Measurements from ENCODE around the gene SYT5. TPM values are rescaled to one million over a fixed set of nuclear protein-coding genes. Genes with fewer than 3 reads are reported as not detected.
"Not testable (repeated sequence)": the region's sequence is repeated elsewhere in the genome, so short reads cannot be mapped to it uniquely, and the experiment has no call there.

Gene SYT5
- polyA plus RNA-seq, 1 donor (not counting 4 experiments of a cell fraction or from before 2014, with no cell fraction given), result 0.33 TPM

GRCh38 chr19:55173186-55173713 lies 6.8 kb downstream of the SYT5 start:
- dilution Hi-C loops (cut with MboI; ENCODE audit: extremely low pct_ligation_motif_present, low sequenced_read_pairs), result no loop called here
- Histone ChIP-seq H3K4me2 (ENCODE audit: control insufficient read depth, extremely low read depth, insufficient read depth, low read depth, low read length) (peak overlapping the region; percentile 42), H3K36me3 (ENCODE audit: control insufficient read depth in 2 of 2, extremely low read depth in 1 of 2, insufficient read depth in 2 of 2, low read length in 2 of 2) (peaks cover 0 to 3% of the 10 kb centered on the region in 2 experiments), H3K9ac (ENCODE audit: control insufficient read depth, extremely low read depth, insufficient read depth, low read length) (peak overlapping the region; percentile 43), H3K9me1 (ENCODE audit: control insufficient read depth, extremely low read depth, insufficient read depth, low read length) (no peaks in the 10 kb centered on the region), H2AFZ (ENCODE audit: control insufficient read depth, low read length) (peak overlapping the region; percentile 60), H3K9me3 (ENCODE audit: control insufficient read depth, low read depth, low read length) (no peaks in the 10 kb centered on the region), H3K79me2 (ENCODE audit: control insufficient read depth, insufficient read depth, low read length) (no peaks in the 10 kb centered on the region), H3K27me3 (ENCODE audit: control insufficient read depth, extremely low read depth, insufficient read depth, low read length) (no peaks in the 10 kb centered on the region), H3K4me3 (ENCODE audit: control insufficient read depth in 2 of 3, extremely low read depth in 1 of 3, insufficient read depth in 2 of 3, low read depth in 1 of 3, low read length in 3 of 3) (peak overlapping the region; percentile 52 to 79 (median 78)), H3K27ac (ENCODE audit: control insufficient read depth, insufficient read depth, low read length) (peak overlapping the region; percentile 37), H4K20me1 (ENCODE audit: control insufficient read depth, extremely low read depth, insufficient read depth, low read length) (no peaks in the 10 kb centered on the region), H3K4me1 (ENCODE audit: control insufficient read depth, extremely low read depth, insufficient read depth, low read length) (no peaks in the 10 kb centered on the region)
- no peak for FAIRE-seq
- TF ChIP-seq CTCF (optimal IDR thresholded peaks at IDR 0.05 in 1 of 3, IDR thresholded peaks at IDR 0.05 in 1 of 3, conservative IDR thresholded peaks at IDR 0.05 in 1 of 3; ENCODE audit: extremely low read depth in 1 of 3, insufficient read depth in 2 of 3, low read length in 3 of 3) (no peak), EZH2 (IDR thresholded peaks at IDR 0.05; ENCODE audit: low read length) (no peak)
- DNase-seq (ENCODE audit: low read depth, low spot score), result no peak

- Histone ChIP-seq H3K4me2 (ENCODE audit: control insufficient read depth, extremely low read depth, insufficient read depth, low read depth, low read length) (peak overlapping the region; percentile 42), H2AFZ (ENCODE audit: control insufficient read depth, low read length) (peak overlapping the region; percentile 34), H3K9me3 (ENCODE audit: control insufficient read depth, low read depth, low read length) (no peaks in the 10 kb centered on the region), H3K9me1 (ENCODE audit: control insufficient read depth, extremely low read depth, insufficient read depth, low read length) (no peaks in the 10 kb centered on the region), H3K27ac (ENCODE audit: control insufficient read depth, insufficient read depth, low read length) (peak overlapping the region; percentile 37), H3K4me1 (ENCODE audit: control insufficient read depth, extremely low read depth, insufficient read depth, low read length) (no peaks in the 10 kb centered on the region), H3K36me3 (ENCODE audit: control insufficient read depth in 2 of 2, extremely low read depth in 1 of 2, insufficient read depth in 2 of 2, low read length in 2 of 2) (peaks cover 0 to 2% of the 10 kb centered on the region in 2 experiments), H3K27me3 (ENCODE audit: control insufficient read depth, extremely low read depth, insufficient read depth, low read length) (no peaks in the 10 kb centered on the region), H3K9ac (ENCODE audit: control insufficient read depth, extremely low read depth, insufficient read depth, low read length) (peak overlapping the region; percentile 43), H3K4me3 (ENCODE audit: control insufficient read depth in 2 of 3, extremely low read depth in 1 of 3, insufficient read depth in 2 of 3, low read depth in 1 of 3, low read length in 3 of 3) (peak overlapping the region; percentile 52 to 79 (median 78)), H3K79me2 (ENCODE audit: control insufficient read depth, insufficient read depth, low read length) (no peaks in the 10 kb centered on the region), H4K20me1 (ENCODE audit: control insufficient read depth, extremely low read depth, insufficient read depth, low read length) (no peaks in the 10 kb centered on the region)
- FAIRE-seq (peak; percentile 82), DNase-seq (ENCODE audit: low read depth, low spot score) (no peak)
- dilution Hi-C loops (cut with MboI; ENCODE audit: extremely low pct_ligation_motif_present, low sequenced_read_pairs), result no loop called here
- TF ChIP-seq CTCF (optimal IDR thresholded peaks at IDR 0.05 in 1 of 3, IDR thresholded peaks at IDR 0.05 in 1 of 3, conservative IDR thresholded peaks at IDR 0.05 in 1 of 3; ENCODE audit: extremely low read depth in 1 of 3, insufficient read depth in 2 of 3, low read length in 3 of 3) (peak; percentile 4 to 31 (median 28)), EZH2 (IDR thresholded peaks at IDR 0.05; ENCODE audit: low read length) (no peak)
Observed at GRCh38 chr19:55172741-55173140, 7.3 kb downstream of the SYT5 start.

GRCh38 chr19:55172318-55172717 lies 7.8 kb downstream of the SYT5 start:
- Histone ChIP-seq H3K9ac (ENCODE audit: control insufficient read depth, extremely low read depth, insufficient read depth, low read length) (peak overlapping the region; percentile 43), H3K4me3 (ENCODE audit: control insufficient read depth in 2 of 3, extremely low read depth in 1 of 3, insufficient read depth in 2 of 3, low read depth in 1 of 3, low read length in 3 of 3) (peak overlapping the region; percentile 52 to 79 (median 78)), H3K4me2 (ENCODE audit: control insufficient read depth, extremely low read depth, insufficient read depth, low read depth, low read length) (peak overlapping the region; percentile 42)
- H4K20me1 ChIP-seq (ENCODE audit: control insufficient read depth, extremely low read depth, insufficient read depth, low read length); dilution Hi-C loops (cut with MboI; ENCODE audit: extremely low pct_ligation_motif_present, low sequenced_read_pairs); H3K4me1 ChIP-seq (ENCODE audit: control insufficient read depth, extremely low read depth, insufficient read depth, low read length); H3K27ac ChIP-seq (ENCODE audit: control insufficient read depth, insufficient read depth, low read length); H3K79me2 ChIP-seq (ENCODE audit: control insufficient read depth, insufficient read depth, low read length); H2AFZ ChIP-seq (ENCODE audit: control insufficient read depth, low read length); H3K9me3 ChIP-seq (ENCODE audit: control insufficient read depth, low read depth, low read length); DNase-seq (ENCODE audit: low read depth, low spot score); H3K36me3 ChIP-seq (ENCODE audit: control insufficient read depth in 2 of 2, extremely low read depth in 1 of 2, insufficient read depth in 2 of 2, low read length in 2 of 2); FAIRE-seq; H3K27me3 ChIP-seq (ENCODE audit: control insufficient read depth, extremely low read depth, insufficient read depth, low read length); H3K9me1 ChIP-seq (ENCODE audit: control insufficient read depth, extremely low read depth, insufficient read depth, low read length): not testable (repeated sequence)

Data from keratinocyte (primary cell).